Activated naive CD8-positive, alpha-beta T cell treated with anti-CD3 and anti-CD28 coated beads, Interleukin-2, amount 10 ng/mL, durations not matched to agents 7 days and 5 days (primary cell): Measurements from ENCODE around the gene FAHD2B. TPM values are rescaled to one million over a fixed set of nuclear protein-coding genes. Genes with fewer than 3 reads are reported as not detected.
"Not testable (repeated sequence)": the region's sequence is repeated elsewhere in the genome, so short reads cannot be mapped to it uniquely, and the experiment has no call there.

Experiments
- ATAC-seq: fragments of 150-1000 bp; cut with Tn5 transposase; one replicate; pipeline ENCODE4 v1.10.0; 2021; ENCODE audit warnings: low read depth, moderate library complexity
- POLR2A ChIA-PET: fragments of 350-600 bp; sonication (Branson Sonifier 250); formaldehyde crosslinking; loops from one replicate; lab custom pipeline; 2021; ENCODE audit warnings: antibody characterized with exemption; lab: Charles Lee
- DNase-seq: peaks from one replicate; pipeline ENCODE4 v3.0.0; 2021
- H3K27ac Mint-ChIP-seq: one replicate; pipeline ENCODE4 v1.8.0; 2022; ENCODE audit warnings: mild to moderate bottlenecking, mixed read lengths
- H3K27me3 Mint-ChIP-seq: one replicate; pipeline ENCODE4 v1.8.0; 2022; ENCODE audit warnings: mild to moderate bottlenecking, moderate library complexity, mixed read lengths
- H3K36me3 Mint-ChIP-seq: one replicate; pipeline ENCODE4 v1.8.0; 2021; ENCODE audit warnings: mild to moderate bottlenecking, mixed read lengths
- H3K4me1 Mint-ChIP-seq: one replicate; pipeline ENCODE4 v1.8.0; 2021; ENCODE audit warnings: mixed read lengths
- H3K4me3 Mint-ChIP-seq: one replicate; pipeline ENCODE4 v1.8.0; 2022; ENCODE audit warnings: mild to moderate bottlenecking, moderate library complexity, mixed read lengths
- H3K9me3 Mint-ChIP-seq: one replicate; pipeline ENCODE4 v1.8.0; 2021; ENCODE audit warnings: mixed read lengths
- total RNA-seq, 2 experiments: library from RNA; stranded (reverse); gene quantifications; one replicate each; pipeline ENCODE4 v1.2.3, GENCODE V29; 2021

The FAHD2B gene
- total RNA-seq, 2 experiments from 2014 or later, result 26.9 to 31.5 TPM

- H3K4me3 Mint-ChIP-seq, ATAC-seq, POLR2A ChIA-PET, DNase-seq, H3K27me3 Mint-ChIP-seq, H3K9me3 Mint-ChIP-seq, H3K27ac Mint-ChIP-seq, H3K4me1 Mint-ChIP-seq, H3K36me3 Mint-ChIP-seq: not testable (repeated sequence)
Measured at GRCh38 chr2:97056150-97056549, 38.5 kb downstream of the FAHD2B start.

GRCh38 chr2:97050032-97050431 lies 44.6 kb downstream of the FAHD2B start:
- DNase-seq, H3K9me3 Mint-ChIP-seq, ATAC-seq, POLR2A ChIA-PET, H3K36me3 Mint-ChIP-seq, H3K27ac Mint-ChIP-seq, H3K4me3 Mint-ChIP-seq, H3K27me3 Mint-ChIP-seq: not testable (repeated sequence)
- peaks cover 11% of the 10 kb centered on the region for H3K4me1 Mint-ChIP-seq

DNA sequence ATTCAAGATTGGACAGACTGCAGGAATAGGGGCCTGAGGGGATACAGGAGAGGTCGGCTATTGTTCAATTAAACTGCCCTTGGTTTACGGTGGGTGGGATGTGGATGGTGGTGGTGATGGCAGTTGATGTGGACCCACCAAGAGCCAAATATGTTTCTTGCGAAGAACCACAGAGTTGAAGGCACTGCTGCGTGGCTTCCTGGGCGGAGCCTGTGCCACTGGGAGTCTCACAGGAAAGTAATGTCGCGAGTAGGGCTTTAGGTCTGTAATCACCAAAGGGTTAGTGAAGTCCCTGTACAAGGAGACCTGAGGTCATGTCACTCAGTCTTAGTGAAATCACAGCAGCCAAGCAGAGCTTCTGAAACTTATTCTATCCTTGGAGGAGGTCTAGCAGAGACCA lies 46.2 kb downstream of the FAHD2B start:
- ATAC-seq, result peak; percentile 87
- H3K27ac Mint-ChIP-seq, result peak overlapping the region; percentile 72
- H3K36me3 Mint-ChIP-seq, H3K27me3 Mint-ChIP-seq, POLR2A ChIA-PET, DNase-seq, H3K9me3 Mint-ChIP-seq: not testable (repeated sequence)
- H3K4me1 Mint-ChIP-seq, result peaks cover 11% of the 10 kb centered on the region
- peak overlapping the region; percentile 64 for H3K4me3 Mint-ChIP-seq

DNA sequence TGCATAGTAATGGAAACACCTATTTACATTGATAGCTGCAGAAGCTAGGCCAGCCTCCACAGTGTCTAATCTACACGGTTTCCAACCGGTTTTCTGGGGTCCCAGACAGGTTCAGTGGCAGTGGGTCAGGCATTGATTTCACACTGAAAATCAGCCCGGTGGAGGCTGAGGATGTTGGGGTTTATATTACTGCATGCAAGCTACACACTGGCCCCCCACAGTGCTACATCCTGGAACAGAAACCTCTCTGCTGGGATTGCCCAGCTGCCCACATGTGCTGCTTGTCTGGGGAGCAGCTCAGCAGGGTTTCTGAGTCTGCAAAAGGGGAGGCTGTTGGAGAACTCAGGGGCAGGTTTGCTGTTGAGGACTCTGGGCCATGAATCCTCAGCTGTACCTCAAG lies 48.0 kb downstream of the FAHD2B start:
- DNase-seq, H3K4me3 Mint-ChIP-seq, H3K9me3 Mint-ChIP-seq, H3K27ac Mint-ChIP-seq, ATAC-seq, POLR2A ChIA-PET, H3K36me3 Mint-ChIP-seq: not testable (repeated sequence)
- peaks cover 16% of the 10 kb centered on the region for H3K27me3 Mint-ChIP-seq
- H3K4me1 Mint-ChIP-seq, result peaks cover 11% of the 10 kb centered on the region

GRCh38 chr2:97045895-97046499 lies 48.7 kb downstream of the FAHD2B start:
- H3K36me3 Mint-ChIP-seq, ATAC-seq, H3K4me3 Mint-ChIP-seq, DNase-seq, H3K9me3 Mint-ChIP-seq, POLR2A ChIA-PET, H3K27ac Mint-ChIP-seq: not testable (repeated sequence)
- Mint-ChIP-seq H3K27me3 (peaks cover 16% of the 10 kb centered on the region), H3K4me1 (peaks cover 11% of the 10 kb centered on the region)

Other genes with a start within 250 kb of the FAHD2B start
- 10 to 100 TPM; 31.2 to 33.9 TPM for gene ANKRD39, start 236.9 kb downstream of the FAHD2B start, total RNA-seq
- gene SEMA4C, start 224.8 kb downstream of the FAHD2B start, total RNA-seq, result 10 to 100 TPM; 28.8 to 30.6 TPM
- gene FAM178B, start 108.3 kb downstream of the FAHD2B start, total RNA-seq, result under 1 TPM; 0.75 to 0.94 TPM
- gene ANKRD36, start 18.3 kb upstream of the FAHD2B start, total RNA-seq, result 10 to 100 TPM; 68.9 to 69.3 TPM